GM12878 (cell line): ENCODE results near the gene LTBP4. TPM values are rescaled to one million over a fixed set of nuclear protein-coding genes. Genes with fewer than 3 reads are reported as not detected.

ENCODE experiments used
- CHD4 ChIP-seq: fragments of 200-600 bp; sonication (generic); IDR thresholded peaks from 2 replicates; pipeline ENCODE4 v1.6.1; 2016; ENCODE audit warnings: mild to moderate bottlenecking
- EED ChIP-seq: sonication (generic); IDR thresholded peaks from 2 replicates; pipeline ENCODE4 v1.6.1; 2016; ENCODE audit warnings: antibody characterized with exemption, low read depth
- FOXM1 ChIP-seq: IDR thresholded peaks from 2 replicates; pipeline ENCODE4 v1.6.1; 2012; ENCODE audit warnings: low read depth, mild to moderate bottlenecking, inconsistent platforms, low read length, moderate library complexity
- HDAC2 ChIP-seq: fragments of 200-600 bp; sonication (generic); IDR thresholded peaks from 2 replicates; pipeline ENCODE4 v1.6.1; 2017
- IKZF1 ChIP-seq: fragments of 450-650 bp; conservative IDR thresholded peaks from 2 replicates; pipeline ENCODE4 v1.6.1; 2017; ENCODE audit warnings: antibody characterized with exemption, mild to moderate bottlenecking
- IRF5 ChIP-seq: fragments of 450-650 bp; IDR thresholded peaks from 2 replicates; pipeline ENCODE4 v1.6.1; 2017; ENCODE audit warnings: borderline replicate concordance
- NFXL1 ChIP-seq: fragments of 450-650 bp; IDR thresholded peaks from 2 replicates; pipeline ENCODE4 v1.6.1; 2017; ENCODE audit warnings: antibody characterized with exemption, mild to moderate bottlenecking, borderline replicate concordance
- NR2C1 ChIP-seq: fragments of 450-650 bp; IDR thresholded peaks from 2 replicates; pipeline ENCODE4 v1.6.1; 2017; ENCODE audit warnings: antibody characterized with exemption, mild to moderate bottlenecking, moderate library complexity
- PKNOX1 ChIP-seq: fragments of 450-650 bp; IDR thresholded peaks from 2 replicates; pipeline ENCODE4 v1.6.1; 2016; ENCODE audit warnings: mild to moderate bottlenecking
- PRDM15 ChIP-seq: fragments of 450-650 bp; formaldehyde crosslinking; IDR thresholded peaks from 2 replicates; pipeline ENCODE4 v1.4.0; 2020; ENCODE audit warnings: mild to moderate bottlenecking, moderate library complexity
- RAD21 ChIP-seq: IDR thresholded peaks from 2 replicates; pipeline ENCODE4 v1.6.1; 2011; ENCODE audit warnings: mild to moderate bottlenecking, low read depth, low read length, moderate library complexity; ENCODE audit not compliant: insufficient read depth
- RELB ChIP-seq: fragments of 450-650 bp; IDR thresholded peaks from 2 replicates; pipeline ENCODE4 v1.6.1; 2017; ENCODE audit warnings: low read depth, mild to moderate bottlenecking, moderate library complexity
- STAT1 ChIP-seq: fragments of 450-650 bp; conservative IDR thresholded peaks from 2 replicates; pipeline ENCODE4 v1.6.1; 2014; ENCODE audit warnings: antibody characterized with exemption, mild to moderate bottlenecking
- ZBTB40 ChIP-seq: fragments of 450-650 bp; IDR thresholded peaks from 2 replicates; pipeline ENCODE4 v1.6.1; 2016; ENCODE audit warnings: mild to moderate bottlenecking, moderate library complexity, borderline replicate concordance
- ZNF207 ChIP-seq: fragments of 450-650 bp; IDR thresholded peaks from 2 replicates; pipeline ENCODE4 v1.6.1; 2014; ENCODE audit warnings: antibody characterized with exemption, mild to moderate bottlenecking, borderline replicate concordance
- polyA plus RNA-seq, 11 experiments: library from polyadenylated mRNA; depleted of rRNA in 4 of 11; unstranded in 6 of 11; stranded (reverse) in 5 of 11; fragments of >200 nt; fragmentation: Nextera tagmentation in 4 of 11; fragmentation: Illumina TruSeq in 1 of 11; extraction: Ambion mirVana in 4 of 11; extraction: Trizol in 1 of 11; gene quantifications; 1 replicate in 1 of 11; 2 replicates in 10 of 11; pipeline versions ENCODE4 v1.2.1 to v1.2.3, GENCODE V29; 2011 to 2016; ENCODE audit warnings: inconsistent platforms in 2 of 11, missing spikeins in 2 of 11, low read depth in 1 of 11
- total RNA-seq, 4 experiments: library from RNA; depleted of rRNA in 3 of 4; stranded (reverse); fragments of >200 nt in 3 of 4; fragmentation: Illumina TruSeq in 1 of 4; extraction: Trizol in 1 of 4; gene quantifications; 2 replicates each; pipeline versions ENCODE4 v1.2.1 to v1.2.3, GENCODE V29; 2013 to 2021

The LTBP4 gene
- total and polyA plus RNA-seq, 10 of the 15 experiments (the other 5 are each of a cell fraction or from before 2014, with no cell fraction given): 0.09 to 34.6 (median 8.5) TPM; not detected in 1

GRCh38 chr19:40662925-40663694, 61.9 kb downstream of the LTBP4 start (continued):
- TF ChIP-seq ZBTB40 (no peak; the same call in 1 of the 2 replicates), NFXL1 (no peak), NR2C1 (no peak), IRF5 (no peak), ZNF207 (peak; percentile 93), HDAC2 (no peak), RELB (peak; percentile 37; the same call in 1 of the 2 replicates), CHD4 (no peak), IKZF1 (peak; percentile 73), EED (no peak), PKNOX1 (no peak), RAD21 (peak; percentile 90), STAT1 (no peak), PRDM15 (CRISPR knock-in tag) (no peak), FOXM1 (no peak; the same call in 1 of the 2 replicates)
